Panc1 (cell line): ENCODE data around the gene UBE3B.

Experiments
- POLR2AphosphoS5 ChIP-seq: IDR thresholded peaks from 2 replicates; pipeline ENCODE4 v1.6.1; 2012; ENCODE audit warnings: mild to moderate bottlenecking, low read depth, low read length, moderate library complexity
- TCF7L2 ChIP-seq: IDR thresholded peaks from 2 replicates; pipeline ENCODE4 v1.6.1; 2011; ENCODE audit warnings: mild to moderate bottlenecking, low read depth, low read length, inconsistent platforms
- TF ChIP-seq, protein P1 (sequence below): fragments of 450-650 bp; IDR thresholded peaks from 2 replicates; pipeline ENCODE4 v1.5.1; 2017; ENCODE audit warnings: mild to moderate bottlenecking

DNA sequence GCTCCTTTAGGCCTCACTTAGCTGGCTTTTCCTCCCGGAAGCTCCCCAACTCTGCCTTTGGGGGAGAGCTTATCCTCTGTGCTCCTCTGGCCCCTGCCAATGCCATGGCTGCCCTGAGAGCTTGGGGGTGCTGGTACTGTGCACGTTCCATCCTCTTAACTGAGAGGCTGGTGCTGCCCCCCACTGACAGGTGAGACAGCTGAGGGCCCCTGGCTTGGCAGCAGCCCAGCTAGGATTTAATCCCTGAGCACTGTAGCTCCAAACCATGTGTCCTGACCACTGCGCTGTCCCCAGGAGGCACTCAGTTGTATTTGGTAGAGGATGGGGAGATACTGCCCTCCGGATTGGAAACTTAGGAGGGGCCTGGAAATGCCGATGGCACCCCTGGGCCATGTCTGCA is 46.1 kb downstream of the UBE3B start:
- TF ChIP-seq, protein P1, sequence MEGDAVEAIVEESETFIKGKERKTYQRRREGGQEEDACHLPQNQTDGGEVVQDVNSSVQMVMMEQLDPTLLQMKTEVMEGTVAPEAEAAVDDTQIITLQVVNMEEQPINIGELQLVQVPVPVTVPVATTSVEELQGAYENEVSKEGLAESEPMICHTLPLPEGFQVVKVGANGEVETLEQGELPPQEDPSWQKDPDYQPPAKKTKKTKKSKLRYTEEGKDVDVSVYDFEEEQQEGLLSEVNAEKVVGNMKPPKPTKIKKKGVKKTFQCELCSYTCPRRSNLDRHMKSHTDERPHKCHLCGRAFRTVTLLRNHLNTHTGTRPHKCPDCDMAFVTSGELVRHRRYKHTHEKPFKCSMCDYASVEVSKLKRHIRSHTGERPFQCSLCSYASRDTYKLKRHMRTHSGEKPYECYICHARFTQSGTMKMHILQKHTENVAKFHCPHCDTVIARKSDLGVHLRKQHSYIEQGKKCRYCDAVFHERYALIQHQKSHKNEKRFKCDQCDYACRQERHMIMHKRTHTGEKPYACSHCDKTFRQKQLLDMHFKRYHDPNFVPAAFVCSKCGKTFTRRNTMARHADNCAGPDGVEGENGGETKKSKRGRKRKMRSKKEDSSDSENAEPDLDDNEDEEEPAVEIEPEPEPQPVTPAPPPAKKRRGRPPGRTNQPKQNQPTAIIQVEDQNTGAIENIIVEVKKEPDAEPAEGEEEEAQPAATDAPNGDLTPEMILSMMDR: no peak
- TF ChIP-seq POLR2AphosphoS5 (no peak), TCF7L2 (no peak)
